ENCODE results near the gene SRPX. TPM values are rescaled to one million over a fixed set of nuclear protein-coding genes. Genes with fewer than 3 reads are reported as not detected.

The SRPX gene
- total RNA-seq, 1 donor from 2014 or later: not detected

DNA sequence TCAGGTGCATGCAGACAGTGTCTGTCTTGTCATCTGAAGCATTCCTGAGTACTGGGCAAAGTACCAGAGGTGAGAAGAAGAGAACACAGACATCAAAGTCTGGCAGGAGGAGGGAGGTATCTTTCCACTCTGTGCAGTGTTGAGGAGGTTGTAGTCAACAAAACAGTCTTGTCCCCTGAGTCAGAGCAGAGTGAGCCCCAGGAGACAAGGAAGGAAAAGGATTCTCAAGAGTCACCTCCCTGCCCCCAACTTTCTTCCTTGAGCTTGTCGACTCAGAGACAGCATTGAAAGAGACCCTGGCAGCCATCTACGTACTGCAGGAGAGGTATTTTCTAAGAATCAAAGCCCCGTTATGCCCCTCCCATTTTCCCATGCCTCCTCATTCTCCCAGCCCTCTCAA lies 4.4 kb upstream of the SRPX start:
- H3K4me1 Mint-ChIP-seq (ENCODE audit: low read depth): no peaks in the 10 kb centered on the region
- no peak for DNase-seq (ENCODE audit: low spot score)
- H3K27ac Mint-ChIP-seq: no peak overlapping the region
- intact Hi-C loops (cut with micrococcal nuclease): no loop called here
- no peaks in the 10 kb centered on the region for H3K36me3 Mint-ChIP-seq (ENCODE audit: low read depth)
- H3K4me3 Mint-ChIP-seq (ENCODE audit: low read depth): no peak overlapping the region
- H3K27me3 Mint-ChIP-seq (ENCODE audit: low read depth): peaks cover 18% of the 10 kb centered on the region
- H3K9me3 Mint-ChIP-seq: no peaks in the 10 kb centered on the region

DNA sequence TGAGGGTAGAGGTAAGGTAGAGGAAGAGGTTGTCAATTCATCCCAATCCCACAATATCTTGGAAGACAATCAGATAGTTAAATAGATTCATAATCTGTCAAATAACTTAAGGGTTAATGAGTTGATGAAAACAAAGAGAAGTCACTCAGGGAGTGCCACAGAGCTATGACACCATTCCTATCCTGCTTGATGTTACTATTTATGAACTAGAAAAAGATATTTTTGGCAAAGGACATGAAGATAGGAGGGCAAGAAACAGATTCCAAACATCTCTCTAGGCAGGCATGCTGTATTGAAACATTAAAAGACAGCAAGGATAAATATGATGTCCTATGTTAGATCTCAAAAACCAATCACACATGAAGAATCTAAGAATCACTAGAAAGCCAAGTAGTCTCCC lies 3.5 kb upstream of the SRPX start:
- no peak overlapping the region for H3K4me3 Mint-ChIP-seq (ENCODE audit: low read depth)
- no peak overlapping the region for H3K27ac Mint-ChIP-seq
- H3K27me3 Mint-ChIP-seq (ENCODE audit: low read depth): peaks cover 23% of the 10 kb centered on the region
- intact Hi-C loops (cut with micrococcal nuclease): no loop called here
- DNase-seq (ENCODE audit: low spot score): no peak
- no peaks in the 10 kb centered on the region for H3K36me3 Mint-ChIP-seq (ENCODE audit: low read depth)
- H3K9me3 Mint-ChIP-seq: no peaks in the 10 kb centered on the region
- H3K4me1 Mint-ChIP-seq (ENCODE audit: low read depth): peaks cover 1% of the 10 kb centered on the region

DNA sequence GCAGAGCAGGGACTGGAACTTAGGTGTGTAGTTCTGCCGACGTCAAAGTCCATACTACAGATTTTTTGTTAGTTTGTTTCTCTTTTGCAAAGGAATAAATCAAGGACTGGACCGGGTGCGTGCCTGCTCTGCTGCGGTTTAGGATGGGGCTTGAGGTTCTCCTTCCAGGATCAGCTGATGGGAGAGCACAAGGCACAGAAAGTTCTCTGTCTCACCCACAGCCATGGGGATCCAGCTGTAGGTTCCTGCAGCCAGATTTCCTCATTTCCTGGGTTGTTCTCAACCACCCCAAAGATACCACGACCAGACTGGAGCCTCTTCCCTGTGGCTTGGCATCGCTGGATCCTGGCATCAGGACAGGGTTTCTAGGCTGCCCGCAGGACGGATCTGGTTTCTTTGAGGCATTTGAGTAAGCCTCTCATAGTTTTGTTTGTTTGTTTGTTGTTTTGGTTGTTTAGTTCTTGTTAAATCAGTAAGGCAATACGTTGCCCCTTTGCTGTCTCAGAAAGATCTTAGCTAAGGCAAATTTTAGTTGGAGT lies 789 bp upstream of the SRPX start:
- DNase-seq (ENCODE audit: low spot score): no peak
- intact Hi-C loops (cut with micrococcal nuclease): no loop called here
- Mint-ChIP-seq H3K9me3 (no peaks in the 10 kb centered on the region), H3K4me1 (ENCODE audit: low read depth) (peaks cover 1% of the 10 kb centered on the region), H3K4me3 (ENCODE audit: low read depth) (no peak overlapping the region), H3K27me3 (ENCODE audit: low read depth) (peaks cover 38% of the 10 kb centered on the region), H3K27ac (no peak overlapping the region), H3K36me3 (ENCODE audit: low read depth) (no peaks in the 10 kb centered on the region)

DNA sequence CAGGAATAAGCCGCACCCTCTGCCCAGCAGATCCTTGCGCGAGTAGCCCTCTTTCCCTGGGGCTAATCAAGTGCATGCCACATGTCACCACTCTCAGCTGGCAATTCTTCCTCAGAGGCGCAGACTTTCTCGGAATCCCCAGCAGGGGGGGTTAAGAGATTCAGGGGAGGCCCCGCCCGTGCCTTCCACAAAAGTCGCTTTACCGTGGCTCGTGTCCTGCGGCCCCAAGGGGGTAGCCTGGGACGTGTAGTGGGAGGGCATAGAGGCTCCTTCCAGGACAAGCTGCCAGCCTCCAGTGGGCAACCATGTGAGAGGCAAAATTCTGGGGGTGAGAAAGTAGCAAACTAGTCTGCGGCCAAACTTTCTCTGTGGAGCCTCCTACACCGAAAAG lies 652 bp downstream of the SRPX start:
- Mint-ChIP-seq H3K27me3 (ENCODE audit: low read depth) (peaks cover 37% of the 10 kb centered on the region), H3K4me3 (ENCODE audit: low read depth) (peak overlapping the region; percentile 33), H3K27ac (no peak overlapping the region), H3K4me1 (ENCODE audit: low read depth) (peaks cover 1% of the 10 kb centered on the region), H3K36me3 (ENCODE audit: low read depth) (no peaks in the 10 kb centered on the region), H3K9me3 (no peaks in the 10 kb centered on the region)
- peak; percentile 7 for DNase-seq (ENCODE audit: low spot score)
- intact Hi-C loops (cut with micrococcal nuclease): no loop called here

DNA sequence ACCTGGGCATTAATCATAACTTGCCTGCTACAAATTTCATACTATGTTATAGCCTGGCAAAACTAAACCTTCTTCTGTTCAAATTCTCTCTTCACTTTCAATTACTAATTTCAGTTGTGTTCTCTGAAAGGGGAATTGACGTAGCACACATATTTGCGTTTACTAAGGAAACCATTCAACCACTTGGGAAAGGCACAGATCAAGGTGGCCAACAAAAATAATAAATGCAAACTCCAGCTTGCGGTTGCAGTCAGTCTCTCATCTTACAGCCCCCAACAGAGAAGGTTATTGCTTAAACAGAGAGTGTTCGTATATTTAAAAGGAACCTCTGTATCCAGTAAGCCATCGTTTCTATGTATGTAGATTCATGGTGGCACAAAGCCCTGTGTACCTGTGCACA lies 4.0 kb downstream of the SRPX start:
- intact Hi-C loops (cut with micrococcal nuclease): no loop called here
- no peak overlapping the region for H3K4me3 Mint-ChIP-seq (ENCODE audit: low read depth)
- peaks cover 34% of the 10 kb centered on the region for H3K27me3 Mint-ChIP-seq (ENCODE audit: low read depth)
- no peaks in the 10 kb centered on the region for H3K9me3 Mint-ChIP-seq
- peaks cover 1% of the 10 kb centered on the region for H3K4me1 Mint-ChIP-seq (ENCODE audit: low read depth)
- no peaks in the 10 kb centered on the region for H3K36me3 Mint-ChIP-seq (ENCODE audit: low read depth)
- no peak overlapping the region for H3K27ac Mint-ChIP-seq
- no peak for DNase-seq (ENCODE audit: low spot score)

DNA sequence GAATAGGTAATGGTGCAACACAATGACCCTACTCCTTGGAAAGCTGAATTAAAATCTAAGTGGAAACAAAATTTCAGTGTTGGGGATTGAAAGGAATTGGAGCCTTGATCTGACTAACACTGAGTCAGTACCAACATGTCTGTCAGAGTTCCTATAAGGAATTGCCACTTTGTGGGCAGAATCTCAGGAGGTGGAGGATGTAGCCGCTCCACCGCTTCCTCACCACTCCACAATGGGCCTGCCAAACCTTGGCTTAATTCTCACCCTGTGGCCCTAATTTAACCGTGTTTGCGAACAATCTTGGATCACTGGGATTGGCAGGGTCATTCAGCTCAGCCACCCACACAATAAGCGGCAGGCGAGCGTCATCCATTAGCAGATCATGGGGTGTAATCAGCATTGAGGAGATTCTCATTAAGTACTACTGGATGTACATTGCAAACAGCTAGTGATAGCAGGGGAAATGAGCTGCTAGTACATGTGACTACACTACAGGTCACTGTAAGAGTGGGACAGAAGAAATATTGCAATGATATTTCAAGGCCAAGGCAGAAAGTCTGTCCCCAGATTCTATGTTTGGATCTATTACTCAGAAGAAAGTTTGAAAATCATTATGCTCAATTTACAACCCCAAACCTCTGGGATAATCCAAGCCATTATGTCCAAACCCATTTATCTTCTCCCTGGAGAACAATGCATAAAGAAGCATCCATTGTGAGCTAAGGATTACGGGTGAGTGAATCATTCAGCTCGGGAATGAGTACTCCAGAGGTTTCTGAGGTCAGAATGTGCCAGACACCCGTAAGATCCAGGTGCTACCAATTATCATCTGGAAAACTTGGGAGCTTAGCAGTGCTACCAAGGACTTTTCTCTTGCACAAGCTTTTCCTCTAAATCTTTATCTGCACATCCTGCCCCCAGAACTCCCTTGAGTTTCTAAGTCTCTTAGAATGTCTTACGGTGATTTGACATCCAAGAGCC lies 5.8 kb downstream of the SRPX start:
- peaks cover 1% of the 10 kb centered on the region for H3K4me1 Mint-ChIP-seq (ENCODE audit: low read depth)
- no peaks in the 10 kb centered on the region for H3K9me3 Mint-ChIP-seq
- H3K4me3 Mint-ChIP-seq (ENCODE audit: low read depth): no peak overlapping the region
- DNase-seq (ENCODE audit: low spot score): no peak
- peaks cover 24% of the 10 kb centered on the region for H3K27me3 Mint-ChIP-seq (ENCODE audit: low read depth)
- intact Hi-C loops (cut with micrococcal nuclease): no loop called here
- H3K36me3 Mint-ChIP-seq (ENCODE audit: low read depth): no peaks in the 10 kb centered on the region
- H3K27ac Mint-ChIP-seq: no peak overlapping the region

DNA sequence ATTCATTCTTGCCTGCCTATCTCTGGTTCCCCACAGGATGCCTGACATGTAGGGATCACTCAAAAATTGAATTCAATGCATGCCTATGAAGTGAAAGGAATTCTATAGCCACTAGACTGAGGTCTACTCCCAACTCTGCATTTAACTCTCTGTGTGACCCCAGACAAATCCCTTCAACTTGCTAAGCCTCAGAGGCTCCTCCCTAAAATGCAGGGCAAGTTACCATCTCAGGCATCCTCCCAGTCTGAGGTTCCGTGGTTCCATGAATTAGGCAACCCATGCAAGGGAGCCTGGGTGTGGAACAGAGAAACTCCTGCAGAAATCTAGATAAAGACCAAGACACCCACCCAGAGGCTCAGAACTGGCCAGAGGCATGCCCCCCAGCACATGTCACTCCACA lies 6.6 kb downstream of the SRPX start:
- H3K4me3 Mint-ChIP-seq (ENCODE audit: low read depth): no peak overlapping the region
- H3K9me3 Mint-ChIP-seq: no peaks in the 10 kb centered on the region
- DNase-seq (ENCODE audit: low spot score): no peak
- peaks cover 20% of the 10 kb centered on the region for H3K27me3 Mint-ChIP-seq (ENCODE audit: low read depth)
- intact Hi-C loops (cut with micrococcal nuclease): no loop called here
- H3K4me1 Mint-ChIP-seq (ENCODE audit: low read depth): no peaks in the 10 kb centered on the region
- no peak overlapping the region for H3K27ac Mint-ChIP-seq
- H3K36me3 Mint-ChIP-seq (ENCODE audit: low read depth): no peaks in the 10 kb centered on the region

DNA sequence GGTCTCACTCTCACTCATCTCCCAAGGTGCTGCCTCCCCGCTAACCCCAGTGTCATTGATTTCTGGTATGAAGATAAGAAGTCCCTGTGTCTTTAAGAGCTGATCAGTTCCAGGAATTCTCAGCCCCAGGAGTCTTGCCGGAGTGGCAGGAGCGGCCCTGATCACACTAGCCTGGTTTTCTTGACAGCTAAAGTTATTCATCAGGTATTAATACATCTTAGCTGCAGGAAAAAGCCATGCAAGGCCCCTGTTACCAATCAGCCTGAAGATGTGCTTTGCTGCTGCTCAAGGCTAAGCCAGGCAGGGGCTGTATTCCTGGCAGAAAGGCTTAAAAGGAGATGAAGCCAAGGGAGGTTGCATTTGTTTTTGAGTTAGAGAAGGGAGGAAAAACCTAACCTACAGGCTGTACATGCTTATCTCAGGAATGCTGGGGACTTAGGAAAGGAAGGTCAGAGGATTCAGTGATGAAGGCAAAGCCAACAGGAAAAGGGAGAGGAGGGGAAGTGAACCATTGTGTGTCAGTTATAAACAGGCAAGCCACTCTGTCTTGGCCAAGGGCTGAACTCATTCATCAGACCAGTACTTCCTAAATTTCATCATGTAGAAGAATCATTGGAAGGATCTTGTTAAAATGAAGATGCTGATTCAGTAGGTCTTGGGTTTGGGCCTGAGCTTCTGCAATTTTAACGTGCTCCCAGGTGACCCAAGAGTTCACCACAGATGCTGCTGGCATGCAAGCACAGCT lies 8.6 kb downstream of the SRPX start:
- H3K27ac Mint-ChIP-seq: no peak overlapping the region
- intact Hi-C loops (cut with micrococcal nuclease): no loop called here

DNA sequence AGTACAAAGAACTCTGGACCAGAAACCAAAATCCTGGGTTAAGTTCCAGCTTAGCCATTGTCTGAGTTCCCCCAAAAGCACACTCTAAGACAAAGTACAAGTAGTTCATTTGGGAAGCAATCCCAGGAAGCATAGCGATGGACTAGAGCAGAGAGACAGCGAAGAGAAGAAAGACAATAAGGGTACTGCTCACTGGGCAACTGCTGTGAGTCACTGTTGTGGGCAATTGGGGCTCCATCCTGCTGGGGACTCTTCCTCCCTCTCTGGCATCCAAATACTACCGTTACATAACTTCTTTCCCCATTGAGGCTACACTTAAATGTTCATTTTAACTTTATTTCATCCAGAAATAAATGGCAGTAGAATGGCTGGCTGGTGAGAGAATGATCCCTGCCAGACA lies 14.1 kb downstream of the SRPX start:
- Mint-ChIP-seq H3K36me3 (ENCODE audit: low read depth) (no peaks in the 10 kb centered on the region), H3K9me3 (no peaks in the 10 kb centered on the region), H3K27ac (no peak overlapping the region), H3K27me3 (ENCODE audit: low read depth) (no peaks in the 10 kb centered on the region), H3K4me1 (ENCODE audit: low read depth) (no peaks in the 10 kb centered on the region), H3K4me3 (ENCODE audit: low read depth) (no peak overlapping the region)
- intact Hi-C loops (cut with micrococcal nuclease): no loop called here
- DNase-seq (ENCODE audit: low spot score): no peak

More for the DNA sequence above, 8.6 kb downstream of the SRPX start:
- no peak for DNase-seq (ENCODE audit: low spot score)
- H3K36me3 Mint-ChIP-seq (ENCODE audit: low read depth): no peaks in the 10 kb centered on the region
- H3K4me3 Mint-ChIP-seq (ENCODE audit: low read depth): no peak overlapping the region
- H3K4me1 Mint-ChIP-seq (ENCODE audit: low read depth): no peaks in the 10 kb centered on the region
- peaks cover 6% of the 10 kb centered on the region for H3K27me3 Mint-ChIP-seq (ENCODE audit: low read depth)
- H3K9me3 Mint-ChIP-seq: no peaks in the 10 kb centered on the region

DNA sequence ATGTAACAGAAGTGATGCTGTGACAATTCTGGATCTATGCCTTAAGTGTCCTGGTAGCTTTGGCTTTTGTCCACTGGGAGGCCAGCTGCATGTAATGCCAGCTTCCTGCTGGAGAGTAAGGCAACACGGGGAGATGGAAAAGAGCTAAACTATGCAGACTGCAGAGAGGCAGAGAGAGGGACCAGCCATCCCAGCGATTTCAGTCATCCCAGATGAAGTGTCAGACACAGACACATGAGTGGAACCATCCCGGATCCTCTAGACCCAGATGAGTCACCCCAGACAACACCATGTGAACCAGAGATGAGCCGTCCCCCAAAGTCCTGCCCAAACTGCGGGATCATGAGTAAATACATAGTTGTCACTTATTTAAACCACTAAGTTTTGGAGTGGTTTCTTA lies 14.6 kb downstream of the SRPX start:
- intact Hi-C loops (cut with micrococcal nuclease): no loop called here
- H3K4me1 Mint-ChIP-seq (ENCODE audit: low read depth): no peaks in the 10 kb centered on the region
- no peak overlapping the region for H3K4me3 Mint-ChIP-seq (ENCODE audit: low read depth)
- DNase-seq (ENCODE audit: low spot score): no peak
- H3K27ac Mint-ChIP-seq: no peak overlapping the region
- no peaks in the 10 kb centered on the region for H3K27me3 Mint-ChIP-seq (ENCODE audit: low read depth)
- no peaks in the 10 kb centered on the region for H3K36me3 Mint-ChIP-seq (ENCODE audit: low read depth)
- H3K9me3 Mint-ChIP-seq: no peaks in the 10 kb centered on the region

DNA sequence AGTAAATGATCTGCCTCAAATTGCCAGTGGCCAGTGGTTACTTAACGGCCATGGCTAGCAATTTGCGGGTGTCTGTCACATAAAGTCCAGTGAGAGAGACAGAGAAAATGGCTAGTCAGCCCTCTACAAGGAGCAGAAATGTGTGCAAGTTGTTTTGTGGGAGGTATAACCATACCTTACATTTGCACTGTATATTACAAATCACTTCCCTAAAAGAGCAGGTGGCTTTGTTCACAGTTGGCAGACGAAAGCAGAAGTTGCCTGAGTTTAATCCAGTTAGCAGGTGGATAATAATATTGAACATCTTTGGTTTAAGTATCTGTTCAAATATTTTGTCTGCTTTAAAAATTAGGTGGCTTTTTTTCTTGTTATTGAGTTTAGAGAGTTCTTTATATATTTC lies 15.6 kb downstream of the SRPX start:
- H3K27ac Mint-ChIP-seq: no peak overlapping the region
- intact Hi-C loops (cut with micrococcal nuclease): no loop called here

DNA sequence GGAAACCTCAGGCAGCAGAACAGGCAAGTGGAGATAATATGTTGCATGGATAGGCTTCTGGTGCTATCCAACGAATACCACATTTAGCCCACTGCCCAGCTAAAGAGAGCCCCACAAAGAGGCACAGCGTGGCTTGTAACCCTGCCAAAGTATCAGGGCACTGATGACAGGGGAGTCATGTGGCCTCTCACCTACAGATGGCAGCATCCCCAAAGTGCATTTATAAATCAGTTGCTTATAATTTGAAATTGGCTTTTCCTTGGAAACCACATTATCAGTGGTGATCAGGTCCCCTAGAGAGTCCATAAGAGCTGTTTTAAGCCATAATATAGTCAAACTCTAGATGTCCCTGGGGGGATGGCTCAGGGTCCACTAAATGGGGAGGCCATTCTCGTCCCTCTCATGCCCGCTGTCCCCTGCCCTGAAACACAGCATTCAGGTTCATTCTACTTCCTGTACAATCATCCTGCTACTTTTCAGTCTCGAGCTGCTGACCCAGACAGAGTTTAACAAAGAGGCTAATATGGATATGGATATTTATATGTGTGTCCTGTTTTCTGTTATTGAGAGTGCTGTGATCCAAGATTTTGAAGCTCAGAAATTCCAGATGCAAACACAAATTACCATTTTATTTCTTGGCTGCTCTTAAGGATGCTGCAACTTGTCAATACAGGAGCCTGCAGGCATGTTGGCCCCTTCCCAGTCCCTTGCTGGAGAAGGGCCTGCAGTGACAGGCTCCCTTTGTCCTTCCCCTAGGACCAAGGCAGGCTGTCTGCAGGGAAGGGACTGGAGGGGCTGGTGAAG lies 28.5 kb downstream of the SRPX start:
- Mint-ChIP-seq H3K27me3 (ENCODE audit: low read depth) (no peaks in the 10 kb centered on the region), H3K4me1 (ENCODE audit: low read depth) (no peaks in the 10 kb centered on the region)
- DNase-seq (ENCODE audit: low spot score): no peak

More for the DNA sequence above, 15.6 kb downstream of the SRPX start:
- no peak for DNase-seq (ENCODE audit: low spot score)
- H3K36me3 Mint-ChIP-seq (ENCODE audit: low read depth): no peaks in the 10 kb centered on the region
- no peak overlapping the region for H3K4me3 Mint-ChIP-seq (ENCODE audit: low read depth)
- H3K9me3 Mint-ChIP-seq: no peaks in the 10 kb centered on the region
- H3K27me3 Mint-ChIP-seq (ENCODE audit: low read depth): no peaks in the 10 kb centered on the region
- no peaks in the 10 kb centered on the region for H3K4me1 Mint-ChIP-seq (ENCODE audit: low read depth)

More for the DNA sequence above, 28.5 kb downstream of the SRPX start:
- Mint-ChIP-seq H3K9me3 (no peaks in the 10 kb centered on the region), H3K27ac (no peak overlapping the region), H3K36me3 (ENCODE audit: low read depth) (no peaks in the 10 kb centered on the region), H3K4me3 (ENCODE audit: low read depth) (no peak overlapping the region)
- intact Hi-C loops (cut with micrococcal nuclease): no loop called here

Measured in activated T-helper 2 cell treated with anti-CD3 and anti-CD28 coated beads, Interferon-gamma antibody, Interleukin-2, Interleukin-4, amounts not matched to agents 10 μg/mL and 5 μg/mL and 100 μg/mL, durations not matched to agents 14 hours and 24 hours and 36 hours (primary cell).